ENCODE results near the gene MT2A. TPM values are rescaled to one million over a fixed set of nuclear protein-coding genes. Genes with fewer than 3 reads are reported as not detected.

MT2A gene
- total and polyA plus RNA-seq, 7 donors: 37.5 to 968 (median 161) TPM

DNA sequence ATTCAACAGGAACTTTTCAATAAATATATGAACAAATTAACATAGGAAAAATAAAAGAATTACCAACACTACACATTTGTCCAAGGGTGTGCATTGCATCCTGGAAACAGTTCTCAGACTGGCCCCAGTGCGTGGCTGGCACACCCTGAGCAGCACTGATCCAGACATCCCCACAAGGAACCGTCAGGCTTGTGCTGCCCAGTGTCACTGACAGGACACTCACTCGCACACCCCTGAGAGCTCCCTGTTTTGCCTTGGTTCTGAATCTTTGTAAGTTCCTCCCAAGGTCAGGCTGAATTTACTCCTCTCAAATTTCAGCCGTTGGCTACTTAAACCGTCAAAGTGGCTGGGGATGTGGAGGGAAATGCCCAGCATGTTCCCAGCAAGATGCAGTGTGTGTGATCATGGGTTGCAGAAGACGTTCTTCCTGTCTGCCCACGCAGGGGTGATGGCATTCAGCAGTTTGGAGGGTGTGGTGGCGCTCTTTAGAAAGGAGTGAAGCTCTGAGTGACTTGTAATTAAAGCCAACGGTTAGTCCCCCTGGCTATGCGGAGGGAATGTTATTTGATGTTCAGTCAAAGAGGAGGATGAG is 1.7 kb downstream of the MT2A start:
- H3K4me3 ChIP-seq: peak overlapping the region; percentile 47 to 62 (median 54)
- peak; percentile 83 for DNase-seq
- TF ChIP-seq, protein P1, sequence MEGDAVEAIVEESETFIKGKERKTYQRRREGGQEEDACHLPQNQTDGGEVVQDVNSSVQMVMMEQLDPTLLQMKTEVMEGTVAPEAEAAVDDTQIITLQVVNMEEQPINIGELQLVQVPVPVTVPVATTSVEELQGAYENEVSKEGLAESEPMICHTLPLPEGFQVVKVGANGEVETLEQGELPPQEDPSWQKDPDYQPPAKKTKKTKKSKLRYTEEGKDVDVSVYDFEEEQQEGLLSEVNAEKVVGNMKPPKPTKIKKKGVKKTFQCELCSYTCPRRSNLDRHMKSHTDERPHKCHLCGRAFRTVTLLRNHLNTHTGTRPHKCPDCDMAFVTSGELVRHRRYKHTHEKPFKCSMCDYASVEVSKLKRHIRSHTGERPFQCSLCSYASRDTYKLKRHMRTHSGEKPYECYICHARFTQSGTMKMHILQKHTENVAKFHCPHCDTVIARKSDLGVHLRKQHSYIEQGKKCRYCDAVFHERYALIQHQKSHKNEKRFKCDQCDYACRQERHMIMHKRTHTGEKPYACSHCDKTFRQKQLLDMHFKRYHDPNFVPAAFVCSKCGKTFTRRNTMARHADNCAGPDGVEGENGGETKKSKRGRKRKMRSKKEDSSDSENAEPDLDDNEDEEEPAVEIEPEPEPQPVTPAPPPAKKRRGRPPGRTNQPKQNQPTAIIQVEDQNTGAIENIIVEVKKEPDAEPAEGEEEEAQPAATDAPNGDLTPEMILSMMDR (IDR thresholded peaks at IDR 0.05): no peak
- TF ChIP-seq POLR2AphosphoS5 (IDR thresholded peaks at IDR 0.05): peak; percentile 15 to 81 (median 60)
- TF ChIP-seq EP300 (IDR thresholded peaks at IDR 0.05): peak in 2 of 4 donors; percentile 48 to 79
- no peak for TF ChIP-seq POLR2A (IDR thresholded peaks at IDR 0.05)
- intact Hi-C loops (cut with DNase I): no loop called here
- 8 to 23% methylated on average over 10 of the region's 10 CpGs for WGBS, 2 donors
- peaks cover 0 to 44% (median 44%) of the 10 kb centered on the region in 4 donors for H3K4me1 ChIP-seq
- no peaks in the 10 kb centered on the region for H3K9me3 ChIP-seq
- H3K27ac ChIP-seq: peak overlapping the region; percentile 86 to 93 (median 89)
- no peaks in the 10 kb centered on the region for H3K36me3 ChIP-seq
- H3K27me3 ChIP-seq: no peaks in the 10 kb centered on the region

DNA sequence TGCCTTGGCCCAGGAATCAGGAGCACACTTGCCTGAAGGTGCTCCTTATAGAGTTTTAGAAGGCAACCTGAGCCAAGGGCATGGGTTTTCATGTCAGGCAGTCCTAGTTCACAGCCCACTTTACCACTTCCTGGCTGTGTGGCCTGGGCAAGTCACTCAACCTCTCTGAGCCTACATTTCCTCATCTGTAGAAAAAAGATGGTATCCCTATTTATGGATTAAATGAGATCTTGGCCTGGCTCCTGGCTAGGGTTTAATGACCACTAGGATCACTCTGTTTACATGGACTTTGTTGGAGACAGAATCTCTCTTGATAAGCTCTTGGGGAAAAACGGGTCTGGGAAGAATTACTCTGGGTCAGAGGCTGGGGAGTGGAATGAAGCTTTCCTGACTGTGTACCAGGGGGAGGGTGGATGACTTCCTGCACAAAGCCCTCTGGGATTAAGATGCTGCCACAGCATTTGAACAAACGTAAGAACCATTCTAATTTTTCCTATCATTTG is 2.3 kb downstream of the MT2A start:
- DNase-seq: no peak
- Histone ChIP-seq H3K4me1 (peaks cover 0 to 44% (median 43%) of the 10 kb centered on the region in 4 donors), H3K36me3 (no peaks in the 10 kb centered on the region), H3K27ac (peak overlapping the region; percentile 86 to 93 (median 89)), H3K27me3 (no peaks in the 10 kb centered on the region), H3K9me3 (no peaks in the 10 kb centered on the region), H3K4me3 (peak overlapping the region in 2 of 4 donors; percentile 59 to 62)
- intact Hi-C loops (cut with DNase I): no loop called here
- 35 to 44% methylated on average over 2 of the region's 2 CpGs for WGBS, 2 donors
- TF ChIP-seq, protein P1 (IDR thresholded peaks at IDR 0.05): no peak
- TF ChIP-seq POLR2A (IDR thresholded peaks at IDR 0.05) (no peak), POLR2AphosphoS5 (IDR thresholded peaks at IDR 0.05) (no peak), EP300 (IDR thresholded peaks at IDR 0.05) (no peak)

DNA sequence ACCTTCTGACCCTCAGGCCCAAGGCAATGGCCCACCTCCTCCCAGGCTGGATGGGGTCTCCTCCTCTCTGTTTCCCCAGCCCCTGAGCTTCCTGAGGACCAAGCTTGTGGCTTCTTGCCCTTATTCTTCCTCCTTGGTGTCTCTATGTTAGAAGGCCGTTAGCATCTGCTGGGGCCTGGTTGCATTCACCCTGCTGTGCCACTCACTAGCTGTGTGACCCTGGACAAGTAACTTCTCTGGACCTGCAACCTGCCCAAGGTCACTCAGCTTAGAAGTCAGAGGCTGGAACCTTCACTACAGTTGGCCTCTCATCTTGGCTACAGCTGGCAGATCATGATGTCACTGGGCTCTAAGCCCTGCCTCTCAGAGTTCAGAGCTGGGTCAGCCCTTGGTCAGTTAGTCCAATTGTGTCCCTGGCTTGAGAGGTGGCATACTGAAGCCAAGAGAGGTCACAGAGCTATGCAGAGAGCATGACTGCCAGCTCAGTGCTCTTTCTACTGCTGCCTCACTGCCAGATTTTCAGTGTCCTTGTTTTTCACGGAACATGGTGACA is 3.0 kb downstream of the MT2A start:
- DNase-seq: no peak
- peak overlapping the region; percentile 86 to 93 (median 89) for H3K27ac ChIP-seq
- no peaks in the 10 kb centered on the region for H3K9me3 ChIP-seq
- intact Hi-C loops (cut with DNase I): no loop called here
- peak in 3 of 4 donors; percentile 36 to 51 (median 48) for TF ChIP-seq POLR2AphosphoS5 (IDR thresholded peaks at IDR 0.05)
- no peak for TF ChIP-seq POLR2A (IDR thresholded peaks at IDR 0.05)
- TF ChIP-seq, protein P1 (IDR thresholded peaks at IDR 0.05): no peak
- peak in 1 of 4 donors; percentile 44 for TF ChIP-seq EP300 (IDR thresholded peaks at IDR 0.05)
- H3K27me3 ChIP-seq: no peaks in the 10 kb centered on the region
- no peaks in the 10 kb centered on the region for H3K36me3 ChIP-seq
- no peak overlapping the region for H3K4me3 ChIP-seq
- H3K4me1 ChIP-seq: peaks cover 0 to 41% (median 36%) of the 10 kb centered on the region in 4 donors
- WGBS, 2 donors: 81 to 89% methylated on average over 2 of the region's 2 CpGs

DNA sequence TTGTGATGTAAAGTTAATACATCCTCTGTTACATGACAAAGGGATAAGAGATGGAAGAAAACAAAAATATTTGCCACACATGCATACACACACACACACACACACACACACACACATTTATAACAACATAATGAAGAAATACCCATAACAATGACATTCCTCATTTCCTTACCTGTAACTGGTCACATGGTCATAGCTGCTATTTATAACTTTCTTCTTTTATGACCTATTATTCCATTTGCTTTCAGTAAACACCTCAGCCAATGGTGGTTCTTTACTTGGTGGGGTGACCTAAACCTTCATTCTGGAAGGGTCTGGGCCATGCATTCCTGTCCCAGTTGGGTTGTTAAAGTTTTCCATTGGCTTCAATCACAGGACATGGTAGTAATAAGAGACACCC is 5.3 kb downstream of the MT2A start:
- Histone ChIP-seq H3K4me1 (peaks cover 0 to 34% (median 26%) of the 10 kb centered on the region in 4 donors), H3K9me3 (no peaks in the 10 kb centered on the region), H3K27ac (no peak overlapping the region), H3K4me3 (no peak overlapping the region), H3K27me3 (no peaks in the 10 kb centered on the region), H3K36me3 (no peaks in the 10 kb centered on the region)
- no peak for DNase-seq
- intact Hi-C loops (cut with DNase I): no loop called here
- TF ChIP-seq EP300 (IDR thresholded peaks at IDR 0.05) (no peak), POLR2AphosphoS5 (IDR thresholded peaks at IDR 0.05) (no peak), POLR2A (IDR thresholded peaks at IDR 0.05) (no peak)
- TF ChIP-seq, protein P1 (IDR thresholded peaks at IDR 0.05): no peak

Measured in sigmoid colon (tissue), 7 donors.